Measurements from ENCODE around the gene AMER2.

DNA sequence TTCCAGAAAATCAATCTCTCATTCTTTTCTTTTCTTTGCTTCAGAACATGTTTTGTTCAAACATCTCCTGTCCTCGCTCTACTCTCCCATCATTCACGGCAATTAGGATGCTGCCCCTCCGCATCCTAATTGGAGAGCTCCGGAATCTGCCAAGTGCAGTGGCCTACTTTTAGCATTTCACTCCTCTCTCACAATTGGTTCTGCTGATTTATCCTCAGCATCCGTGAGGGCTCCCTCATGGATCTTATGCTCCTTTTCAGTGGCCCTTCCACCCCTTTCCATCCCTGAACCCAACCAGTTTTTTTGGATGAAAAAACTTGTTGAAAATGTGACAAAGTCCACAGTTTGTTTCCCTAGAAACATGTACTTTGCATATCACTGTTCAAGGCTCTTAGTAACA is 22.4 kb downstream of the AMER2 start:
- TF ChIP-seq CTCF (IDR thresholded peaks at IDR 0.05; ENCODE audit: low read depth, low read length, poor library complexity, severe bottlenecking) (no peak), EZH2phosphoT487 (IDR thresholded peaks at IDR 0.05; ENCODE audit: borderline replicate concordance, low read length) (no peak)
